Measurements from ENCODE around the gene GAN. TPM values are rescaled to one million over a fixed set of nuclear protein-coding genes. Genes with fewer than 3 reads are reported as not detected.

GAN gene
- total and polyA plus RNA-seq, 10 of the 15 experiments (the other 5 are each of a cell fraction or from before 2014, with no cell fraction given) = 0.42 to 8.4 (median 2.5) TPM

GRCh38 chr16:81293909-81294802, 20.6 kb upstream of the GAN start:
- Histone ChIP-seq H3K4me1 (ENCODE audit: control insufficient read depth, insufficient read depth, low read length) (no peaks in the 10 kb centered on the region), H3K9me3 (replicated peaks; ENCODE audit: control insufficient read depth, insufficient read depth, low read length) (no peaks in the 10 kb centered on the region), H3K79me2 (ENCODE audit: control insufficient read depth, insufficient read depth, low read length) (no peaks in the 10 kb centered on the region), H3K9ac (ENCODE audit: control insufficient read depth, insufficient read depth, low read length) (no peak overlapping the region), H3K27me3 (replicated peaks in 1 of 2; ENCODE audit: control insufficient read depth in 2 of 2, insufficient read depth in 2 of 2, low read length in 1 of 2) (no peaks in the 10 kb centered on the region; a peak in 1 of 4 replicates), H3K36me3 (ENCODE audit: control insufficient read depth in 2 of 2, insufficient read depth in 2 of 2, low read length in 1 of 2) (no peaks in the 10 kb centered on the region), H3K27ac (ENCODE audit: control insufficient read depth, insufficient read depth) (no peak overlapping the region), H4K20me1 (ENCODE audit: control insufficient read depth, insufficient read depth) (no peaks in the 10 kb centered on the region), H2AFZ (ENCODE audit: control insufficient read depth, low read depth, low read length) (no peak overlapping the region), H3K4me2 (ENCODE audit: control insufficient read depth, insufficient read depth) (no peak overlapping the region), H3K4me3 (no peak overlapping the region)
- TF ChIP-seq RELA (IDR thresholded peaks at IDR 0.05; ENCODE audit: borderline replicate concordance, partially characterized antibody) = no peak
- TF ChIP-seq RUNX3 (IDR thresholded peaks at IDR 0.05; ENCODE audit: low read length) = no peak
- TF ChIP-seq KDM1A (IDR thresholded peaks at IDR 0.05; ENCODE audit: borderline replicate concordance) = no peak
- TF ChIP-seq RAD21 (IDR thresholded peaks at IDR 0.05; ENCODE audit: insufficient read depth, low read depth, low read length) = no peak
- TF ChIP-seq RB1 (IDR thresholded peaks at IDR 0.05; ENCODE audit: borderline replicate concordance) = no peak
- no peak for TF ChIP-seq JUNB (IDR thresholded peaks at IDR 0.05)
- TF ChIP-seq YBX1 (IDR thresholded peaks at IDR 0.05) = no peak
- no peak for TF ChIP-seq BCLAF1 (IDR thresholded peaks at IDR 0.05)
- TF ChIP-seq ZNF274 (IDR thresholded peaks at IDR 0.05; ENCODE audit: insufficient read depth, insufficient read length) = no peak
- no peak for TF ChIP-seq ZNF207 (IDR thresholded peaks at IDR 0.05; ENCODE audit: borderline replicate concordance)
- no peak for DNase-seq (ENCODE audit: low read depth, low spot score)
- intact Hi-C loops (cut with micrococcal nuclease; ENCODE audit: unreplicated experiment) (no loop called here), in situ Hi-C loops (cut with MboI) (no loop called here)
- ChIA-PET SMC1A (ENCODE audit: uncharacterized antibody, unreplicated experiment) (interaction anchor here (1.1 kb wide), 1 partner anchor 15 kb away, joined by 3 read pairs; no protein-coding TSS in a partner anchor), CTCF (no interaction called here), POLR2A (no interaction called here), RAD21 (ENCODE audit: unreplicated experiment) (no interaction called here)
- ATAC-seq = no peak
- WGBS (ENCODE audit: insufficient coverage, insufficient replicate concordance, low lambda C conversion rate, missing lambda C conversion rate) = 60% methylated on average over 11 of the region's 11 CpGs
- FAIRE-seq = no peak
- BruUV-seq (replicated peaks) = no TSS peak
